Uterus (tissue), 2 donors: ENCODE results near the gene PDCD1.

ENCODE experiments used
- POLR2A ChIP-seq, 2 donors: fragments of 450-650 bp; IDR thresholded peaks; one replicate each; pipeline ENCODE4 v1.6.1; 2016; ENCODE audit warnings: antibody characterized with exemption in 2 of 2, mild to moderate bottlenecking in 1 of 2, moderate library complexity in 1 of 2
- TF ChIP-seq, protein P1 (sequence below), 4 experiments: fragments of 200-600 bp in 2 of 4; fragments of 450-650 bp in 2 of 4; sonication (generic) in 2 of 4; IDR thresholded peaks; one replicate each; pipeline ENCODE4 v1.5.1; 2016 to 2019; ENCODE audit warnings: antibody characterized with exemption in 4 of 4, mild to moderate bottlenecking in 2 of 4, moderate library complexity in 1 of 4

GRCh38 chr2:241876528-241877196 is 18.0 kb upstream of the PDCD1 start:
- TF ChIP-seq POLR2A (IDR thresholded peaks at IDR 0.05): no peak
- TF ChIP-seq, protein P1, sequence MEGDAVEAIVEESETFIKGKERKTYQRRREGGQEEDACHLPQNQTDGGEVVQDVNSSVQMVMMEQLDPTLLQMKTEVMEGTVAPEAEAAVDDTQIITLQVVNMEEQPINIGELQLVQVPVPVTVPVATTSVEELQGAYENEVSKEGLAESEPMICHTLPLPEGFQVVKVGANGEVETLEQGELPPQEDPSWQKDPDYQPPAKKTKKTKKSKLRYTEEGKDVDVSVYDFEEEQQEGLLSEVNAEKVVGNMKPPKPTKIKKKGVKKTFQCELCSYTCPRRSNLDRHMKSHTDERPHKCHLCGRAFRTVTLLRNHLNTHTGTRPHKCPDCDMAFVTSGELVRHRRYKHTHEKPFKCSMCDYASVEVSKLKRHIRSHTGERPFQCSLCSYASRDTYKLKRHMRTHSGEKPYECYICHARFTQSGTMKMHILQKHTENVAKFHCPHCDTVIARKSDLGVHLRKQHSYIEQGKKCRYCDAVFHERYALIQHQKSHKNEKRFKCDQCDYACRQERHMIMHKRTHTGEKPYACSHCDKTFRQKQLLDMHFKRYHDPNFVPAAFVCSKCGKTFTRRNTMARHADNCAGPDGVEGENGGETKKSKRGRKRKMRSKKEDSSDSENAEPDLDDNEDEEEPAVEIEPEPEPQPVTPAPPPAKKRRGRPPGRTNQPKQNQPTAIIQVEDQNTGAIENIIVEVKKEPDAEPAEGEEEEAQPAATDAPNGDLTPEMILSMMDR (IDR thresholded peaks at IDR 0.05): no peak
